HepG2 (cell line): ENCODE measurements around the gene ATOSB. TPM values are rescaled to one million over a fixed set of nuclear protein-coding genes. Genes with fewer than 3 reads are reported as not detected.
A peak's percentile ranks its signal among the peaks of the same experiment; 100 is the strongest.

Experiments
- CSRNP2 ChIP-seq: sonication (generic); formaldehyde crosslinking; conservative IDR thresholded peaks from 2 replicates; pipeline ENCODE4 v1.8.0; 2022; ENCODE audit warnings: low read depth, missing genetic modification reagents
- GABPB1 ChIP-seq: IDR thresholded peaks from 2 replicates; pipeline ENCODE4 v1.6.1; 2016; ENCODE audit warnings: mild to moderate bottlenecking, missing genetic modification reagents, moderate library complexity, missing compliant biosample characterization
- KDM1A ChIP-seq: IDR thresholded peaks from 2 replicates; pipeline ENCODE4 v1.6.1; 2016; ENCODE audit warnings: missing compliant biosample characterization
- KDM2A ChIP-seq: sonication (generic); formaldehyde crosslinking; IDR thresholded peaks from 2 replicates; pipeline ENCODE4 v1.4.0; 2020; ENCODE audit warnings: low read depth, missing genetic modification reagents, borderline replicate concordance
- MXD1 ChIP-seq: sonication (generic); formaldehyde crosslinking; IDR thresholded peaks from 2 replicates; pipeline ENCODE4 v1.4.0; 2020; ENCODE audit warnings: mild to moderate bottlenecking, missing genetic modification reagents
- REST ChIP-seq, 2 experiments: IDR thresholded peaks; 2 replicates each; pipeline ENCODE4 v1.6.1; 2011 to 2012; ENCODE audit warnings: low read length in 2 of 2, borderline replicate concordance in 1 of 2, low read depth in 1 of 2, mild to moderate bottlenecking in 1 of 2, moderate library complexity in 1 of 2
- SP140L ChIP-seq: sonication (generic); formaldehyde crosslinking; IDR thresholded peaks from 2 replicates; pipeline ENCODE4 v1.4.0; 2020; ENCODE audit warnings: missing genetic modification reagents, borderline replicate concordance
- SP2 ChIP-seq: sonication (generic); formaldehyde crosslinking; IDR thresholded peaks from 2 replicates; pipeline ENCODE4 v1.5.1; 2020; ENCODE audit warnings: mild to moderate bottlenecking, missing genetic modification reagents
- SRSF9 ChIP-seq: fragments of 200-400 bp; formaldehyde crosslinking; IDR thresholded peaks from 2 replicates; pipeline ENCODE4 v1.6.1; 2018; ENCODE audit warnings: borderline replicate concordance, mild to moderate bottlenecking, low read depth, low read length; ENCODE audit not compliant: insufficient read depth, poor library complexity, severe bottlenecking
- XRCC5 ChIP-seq: fragments of 200-400 bp; formaldehyde crosslinking; optimal IDR thresholded peaks from 2 replicates; pipeline ENCODE3; 2017; ENCODE audit warnings: mild to moderate bottlenecking, low read length
- ZBTB37 ChIP-seq: sonication (generic); formaldehyde crosslinking; IDR thresholded peaks from 2 replicates; pipeline ENCODE4 v1.4.0; 2020; ENCODE audit warnings: mild to moderate bottlenecking, missing genetic modification reagents
- ZNF142 ChIP-seq: sonication (generic); formaldehyde crosslinking; IDR thresholded peaks from 2 replicates; pipeline ENCODE4 v1.4.0; 2020; ENCODE audit warnings: missing genetic modification reagents
- ZNF335 ChIP-seq: sonication (generic); formaldehyde crosslinking; IDR thresholded peaks from 2 replicates; pipeline ENCODE4 v1.4.0; 2020; ENCODE audit warnings: missing genetic modification reagents
- ZNF777 ChIP-seq: sonication (generic); formaldehyde crosslinking; IDR thresholded peaks from 2 replicates; pipeline ENCODE4 v1.4.0; 2020; ENCODE audit warnings: missing genetic modification reagents
- polyA plus RNA-seq, 8 experiments: library from polyadenylated mRNA; depleted of rRNA in 3 of 8; stranded (reverse) in 7 of 8; unstranded in 1 of 8; fragments of >200 nt; fragmentation: Illumina TruSeq in 4 of 8; extraction: Trizol in 4 of 8; gene quantifications; 2 replicates each; pipeline versions ENCODE4 v1.2.1 to v1.2.3, GENCODE V29; 2011 to 2016; ENCODE audit warnings: low read depth in 4 of 8, missing spikeins in 1 of 8, mixed read lengths in 1 of 8; ENCODE audit not compliant: insufficient read depth in 1 of 8
- total RNA-seq, 5 experiments: library from RNA; depleted of rRNA; stranded (reverse); fragments of >200 nt; fragmentation: Illumina TruSeq; extraction: Trizol; gene quantifications; 2 replicates each; pipeline ENCODE4 v1.2.3, GENCODE V29; 2016; ENCODE audit warnings: low read depth in 1 of 5

ATOSB gene
- total and polyA plus RNA-seq, 2 of the 13 experiments (the other 11 are each of a cell fraction or from before 2014, with no cell fraction given): 1.9 to 6.4 TPM

GRCh38 chr9:35079426-35080341, 36.0 kb downstream of the ATOSB start, which contains the start of gene FANCG (continued):
- TF ChIP-seq REST (IDR thresholded peaks at IDR 0.05; ENCODE audit: borderline replicate concordance in 1 of 2, low read depth in 1 of 2, low read length in 2 of 2): no peak
- no peak for TF ChIP-seq SRSF9
- TF ChIP-seq KDM2A (CRISPR knock-in tag): peak; percentile 97
- no peak for TF ChIP-seq CSRNP2 (CRISPR knock-in tag)
- TF ChIP-seq KDM1A (CRISPR knock-in tag): no peak
- TF ChIP-seq SP140L (CRISPR knock-in tag): no peak
- peak; percentile 61; the same call in 1 of the 2 replicates for TF ChIP-seq SP2
- peak; percentile 92 for TF ChIP-seq GABPB1
- TF ChIP-seq ZNF335 (CRISPR knock-in tag): peak; percentile 51; the same call in 1 of the 2 replicates
- TF ChIP-seq MXD1 (CRISPR knock-in tag): peak; percentile 90
- no peak for TF ChIP-seq ZBTB37 (CRISPR knock-in tag)
- TF ChIP-seq ZNF142 (CRISPR knock-in tag): 0 out of 2 replicates have a peak, but pooled peaks have one; percentile 56
- TF ChIP-seq ZNF777: 0 out of 2 replicates have a peak, but pooled peaks have one; percentile 29
- TF ChIP-seq XRCC5: peak; percentile 43
